Transverse colon (tissue), 4 donors: ENCODE results near the gene ANKRD33B. TPM values are rescaled to one million over a fixed set of nuclear protein-coding genes. Genes with fewer than 3 reads are reported as not detected.

Experiments used
- DNase-seq: peaks from one replicate; pipeline ENCODE4 v3.0.0-alpha.2; 2019
- H3K27ac ChIP-seq, 4 donors: fragments of 200-600 bp; sonication (generic); 2 replicates each; pipeline ENCODE4 v1.5.1; 2016 to 2018; ENCODE audit warnings: inconsistent platforms in 4 of 4
- H3K27me3 ChIP-seq: fragments of 200-600 bp; sonication (generic); 2 replicates; pipeline ENCODE4 v1.5.1; 2017; ENCODE audit warnings: inconsistent platforms
- H3K36me3 ChIP-seq, 4 donors: fragments of 200-600 bp; sonication (generic); 2 replicates each; pipeline ENCODE4 v1.5.1; 2017 to 2019; ENCODE audit warnings: inconsistent platforms in 4 of 4
- H3K4me1 ChIP-seq, 4 donors: fragments of 200-600 bp; sonication (generic); 2 replicates each; pipeline ENCODE4 v1.5.1; 2017 to 2020; ENCODE audit warnings: inconsistent platforms in 4 of 4
- H3K4me3 ChIP-seq, 4 donors: fragments of 200-600 bp; sonication (generic); 1 replicate in 1 of 4; 2 replicates in 3 of 4; pipeline versions ENCODE4 v1.5.1 to v1.6.1; 2017 to 2019; ENCODE audit warnings: inconsistent platforms in 4 of 4
- H3K9me3 ChIP-seq, 2 donors: fragments of 200-600 bp; sonication (generic); 2 replicates each; pipeline ENCODE4 v1.5.1; 2017 to 2019; ENCODE audit warnings: inconsistent platforms in 2 of 2
- EP300 ChIP-seq: sonication (generic); formaldehyde crosslinking; IDR thresholded peaks from one replicate; pipeline ENCODE4 v1.6.1; 2017; ENCODE audit warnings: antibody characterized with exemption, low read depth
- POLR2A ChIP-seq: fragments of 450-650 bp; IDR thresholded peaks from one replicate; pipeline ENCODE4 v1.6.1; 2016; ENCODE audit warnings: antibody characterized with exemption, mild to moderate bottlenecking, moderate library complexity
- POLR2AphosphoS5 ChIP-seq, 3 donors: sonication (generic); formaldehyde crosslinking; IDR thresholded peaks; one replicate each; pipeline ENCODE4 v1.6.1; 2016; ENCODE audit warnings: antibody characterized with exemption in 3 of 3
- WGBS, 2 donors: methylation state at CpG; one replicate each; pipeline ENCODE4 v1.1.5; 2018; ENCODE audit warnings: low coverage in 1 of 2; 5-methylcytosine and 5-hydroxymethylcytosine counted together
- in situ Hi-C, 4 donors: fragments of 200-750 bp; cut with MboI; loops; one replicate each; pipeline versions ENCODE4 v1.15.0 to v1.15.1; 2017; ENCODE audit warnings: low sequenced_read_pairs in 3 of 4, low pct_ligation_motif_present in 1 of 4, low pct_unique_long_range_greater_than_20kb in 1 of 4
- intact Hi-C: fragments of 100-400 bp; cut with DNase I; formaldehyde crosslinking; loops from one replicate; pipeline ENCODE4 v1.15.1; 2023; ENCODE audit warnings: low total_unique reads
- total RNA-seq, 4 donors: library from RNA; depleted of rRNA; stranded (reverse); fragments of >200 nt; gene quantifications; one replicate each; pipeline ENCODE4 v1.1.0, GENCODE V29; 2016
- TF ChIP-seq, protein P1 (sequence below), 5 experiments: fragments of 200-600 bp in 3 of 5; fragments of 450-650 bp in 2 of 5; sonication (generic) in 3 of 5; IDR thresholded peaks; 1 replicate in 2 of 5; 2 replicates in 3 of 5; pipeline ENCODE4 v1.5.1; 2016 to 2017; ENCODE audit warnings: antibody characterized with exemption in 5 of 5, inconsistent platforms in 3 of 5, mild to moderate bottlenecking in 2 of 5, moderate library complexity in 1 of 5

ANKRD33B gene
- total RNA-seq, 4 donors from 2014 or later = 0.20 to 3.2 (median 1.4) TPM

DNA sequence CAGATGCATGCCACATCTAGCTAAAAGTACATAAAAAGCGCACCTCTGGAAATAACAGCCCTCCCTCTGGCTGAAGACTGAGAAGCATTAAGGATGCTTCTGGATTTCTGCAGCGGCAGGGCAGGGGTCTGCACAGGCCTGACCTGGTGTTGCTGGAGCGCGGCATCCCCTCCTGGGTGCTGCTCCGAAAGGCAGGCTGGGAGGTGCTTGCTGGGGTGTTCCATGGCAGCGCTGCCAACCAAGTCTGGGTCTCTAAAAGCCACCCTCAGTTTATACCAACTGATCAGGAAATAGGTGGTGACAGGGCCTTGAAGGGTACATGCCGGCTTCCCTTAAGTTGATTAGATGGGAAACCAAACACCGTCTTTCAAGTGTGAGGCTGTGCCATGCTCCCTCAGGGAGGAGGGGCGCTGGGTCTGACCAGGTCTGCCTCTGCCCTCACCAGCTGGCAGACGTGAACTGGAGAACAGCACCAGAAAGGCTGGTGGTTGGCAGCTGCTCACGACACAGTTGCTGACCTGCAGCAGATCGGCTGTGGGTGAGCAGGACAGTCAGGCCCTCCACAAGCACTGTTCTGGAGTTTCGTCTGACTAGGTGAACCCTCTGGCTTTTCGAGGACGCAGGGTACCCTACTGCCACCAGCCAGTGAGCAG, 115.6 kb downstream of the ANKRD33B start:
- 94 to 100% methylated on average over 1 to 15 of the region's 15 CpGs for WGBS, 2 donors
- TF ChIP-seq EP300 (no peak), POLR2AphosphoS5 (IDR thresholded peaks at IDR 0.05) (no peak), POLR2A (no peak)
- TF ChIP-seq, protein P1, sequence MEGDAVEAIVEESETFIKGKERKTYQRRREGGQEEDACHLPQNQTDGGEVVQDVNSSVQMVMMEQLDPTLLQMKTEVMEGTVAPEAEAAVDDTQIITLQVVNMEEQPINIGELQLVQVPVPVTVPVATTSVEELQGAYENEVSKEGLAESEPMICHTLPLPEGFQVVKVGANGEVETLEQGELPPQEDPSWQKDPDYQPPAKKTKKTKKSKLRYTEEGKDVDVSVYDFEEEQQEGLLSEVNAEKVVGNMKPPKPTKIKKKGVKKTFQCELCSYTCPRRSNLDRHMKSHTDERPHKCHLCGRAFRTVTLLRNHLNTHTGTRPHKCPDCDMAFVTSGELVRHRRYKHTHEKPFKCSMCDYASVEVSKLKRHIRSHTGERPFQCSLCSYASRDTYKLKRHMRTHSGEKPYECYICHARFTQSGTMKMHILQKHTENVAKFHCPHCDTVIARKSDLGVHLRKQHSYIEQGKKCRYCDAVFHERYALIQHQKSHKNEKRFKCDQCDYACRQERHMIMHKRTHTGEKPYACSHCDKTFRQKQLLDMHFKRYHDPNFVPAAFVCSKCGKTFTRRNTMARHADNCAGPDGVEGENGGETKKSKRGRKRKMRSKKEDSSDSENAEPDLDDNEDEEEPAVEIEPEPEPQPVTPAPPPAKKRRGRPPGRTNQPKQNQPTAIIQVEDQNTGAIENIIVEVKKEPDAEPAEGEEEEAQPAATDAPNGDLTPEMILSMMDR (IDR thresholded peaks at IDR 0.05) = no peak
- Histone ChIP-seq H3K27me3 (no peaks in the 10 kb centered on the region), H3K36me3 (peaks cover 0 to 23% (median 9%) of the 10 kb centered on the region in 4 donors), H3K4me3 (no peak overlapping the region), H3K9me3 (no peaks in the 10 kb centered on the region), H3K27ac (no peak overlapping the region), H3K4me1 (no peaks in the 10 kb centered on the region)
- intact Hi-C loops = no loop called here
- no peak for DNase-seq
- in situ Hi-C loops = no loop called here

DNA sequence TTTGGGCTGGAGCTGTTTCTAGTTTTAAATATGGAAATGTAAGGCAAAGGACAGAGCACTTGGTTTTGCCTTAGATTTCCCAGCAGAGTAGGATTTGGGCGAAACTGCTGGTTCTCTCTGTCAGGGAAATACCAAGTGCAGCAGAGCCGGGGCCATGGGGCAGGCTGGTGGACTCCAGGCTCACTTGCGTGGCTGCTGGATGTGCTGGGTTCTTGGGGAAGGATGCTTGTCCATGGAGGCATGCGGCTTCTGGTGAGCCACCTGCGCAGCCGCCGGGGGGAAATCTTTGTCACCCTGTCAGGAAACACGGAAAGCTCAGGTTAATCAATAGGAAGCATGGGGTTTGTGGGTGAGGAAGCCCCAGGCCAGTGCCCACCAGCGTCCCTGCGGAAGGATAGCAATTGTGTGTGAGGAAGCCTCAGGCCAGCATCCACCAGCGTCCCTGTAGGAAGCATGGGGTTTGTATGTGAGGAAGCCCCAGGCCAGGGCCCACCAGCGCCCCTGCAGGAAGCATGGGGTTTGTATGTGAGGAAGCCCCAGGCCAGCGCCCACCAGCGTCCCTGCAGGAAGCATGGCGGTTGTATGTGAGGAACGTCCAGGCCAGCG, 117.1 kb downstream of the ANKRD33B start:
- Histone ChIP-seq H3K9me3 (no peaks in the 10 kb centered on the region), H3K4me3 (no peak overlapping the region), H3K36me3 (peaks cover 0 to 23% (median 9%) of the 10 kb centered on the region in 4 donors), H3K4me1 (no peaks in the 10 kb centered on the region), H3K27me3 (no peaks in the 10 kb centered on the region), H3K27ac (no peak overlapping the region)
- in situ Hi-C loops (no loop called here), intact Hi-C loops (loop anchor here (1.0 kb wide), 1 partner anchor 28 kb away; no protein-coding TSS in a partner anchor)
- no peak for DNase-seq
- TF ChIP-seq POLR2A (no peak), EP300 (no peak), POLR2AphosphoS5 (IDR thresholded peaks at IDR 0.05) (no peak)
- TF ChIP-seq, protein P1 (IDR thresholded peaks at IDR 0.05) = no peak
- 96% methylated on average over 17 of the region's 17 CpGs; no CpG with 5 or more reads in 1 of the 2 donors for WGBS, 2 donors

DNA sequence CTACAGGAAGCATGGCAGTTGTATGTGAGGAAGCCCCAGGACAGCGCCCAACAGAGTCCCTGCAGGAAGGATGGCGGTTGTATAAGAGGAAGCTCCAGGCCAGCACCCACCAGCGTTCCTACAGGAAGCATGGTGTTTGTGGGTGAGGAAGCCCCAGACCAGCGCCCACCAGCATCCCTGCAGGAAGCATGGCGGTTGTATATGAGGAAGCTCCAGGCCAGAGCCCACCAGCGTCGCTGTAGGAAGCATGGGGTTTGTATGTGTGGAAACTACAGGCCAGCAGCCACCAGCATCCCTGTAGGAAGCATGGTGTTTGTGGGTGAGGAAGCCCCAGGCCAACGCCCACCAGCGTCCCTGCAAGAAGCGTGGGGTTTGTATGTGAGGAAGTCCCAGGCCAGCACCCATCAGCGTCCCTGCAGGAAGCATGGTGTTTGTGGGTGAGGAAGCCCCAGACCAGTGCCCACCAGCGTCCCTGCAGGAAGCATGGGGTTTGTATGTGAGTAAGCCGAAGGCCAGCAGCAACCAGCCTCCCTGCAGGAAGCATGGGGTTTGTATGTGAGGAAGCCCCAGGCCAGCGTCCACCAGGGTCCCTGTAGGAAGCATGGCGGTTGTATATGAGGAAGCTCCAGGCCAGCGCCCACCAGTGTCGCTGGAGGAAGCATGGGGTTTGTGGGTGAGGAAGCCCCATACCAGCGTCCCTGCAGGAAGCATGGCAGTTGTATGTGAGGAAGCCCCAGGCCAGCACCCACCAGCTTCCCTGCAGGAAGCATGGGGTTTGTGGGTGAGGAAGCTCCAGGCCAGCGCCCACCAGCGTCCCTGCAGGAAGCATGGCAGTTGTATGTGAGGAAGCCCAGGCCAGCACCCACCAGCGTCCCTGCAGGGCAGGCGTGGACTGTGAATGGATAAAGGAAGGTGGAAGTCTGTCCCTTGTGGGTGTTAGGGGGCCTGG, 118.1 kb downstream of the ANKRD33B start:
- peaks cover 0 to 23% (median 9%) of the 10 kb centered on the region in 4 donors for H3K36me3 ChIP-seq
- H3K27me3 ChIP-seq = no peaks in the 10 kb centered on the region
- H3K27ac ChIP-seq = no peak overlapping the region
- no peaks in the 10 kb centered on the region for H3K4me1 ChIP-seq
- WGBS, 2 donors = 81 to 100% methylated on average over 1 to 22 of the region's 22 CpGs
- TF ChIP-seq POLR2A (no peak), EP300 (no peak), POLR2AphosphoS5 (IDR thresholded peaks at IDR 0.05) (no peak)
- TF ChIP-seq, protein P1 (IDR thresholded peaks at IDR 0.05) = no peak
- no peak overlapping the region for H3K4me3 ChIP-seq
- intact Hi-C loops = loop anchor here (1.0 kb wide), 1 partner anchor 29 kb away; no protein-coding TSS in a partner anchor
- H3K9me3 ChIP-seq = no peaks in the 10 kb centered on the region
- in situ Hi-C loops = no loop called here
- DNase-seq = no peak
